Activated CD4-positive, alpha-beta T cell treated with anti-CD3 and anti-CD28 coated beads, Interleukin-2, amount 10 ng/mL, durations not matched to agents 24 days and 14 days (primary cell): Measurements from ENCODE around the gene AKAP1. TPM values are rescaled to one million over a fixed set of nuclear protein-coding genes. Genes with fewer than 3 reads are reported as not detected.
A peak's percentile ranks its signal among the peaks of the same experiment; 100 is the strongest.

ENCODE experiments used
- DNase-seq: peaks from one replicate; pipeline ENCODE4 v3.0.0; 2022
- H3K27ac Mint-ChIP-seq: one replicate; pipeline ENCODE4 v1.8.0; 2022; ENCODE audit warnings: mild to moderate bottlenecking, mixed read lengths
- H3K27me3 Mint-ChIP-seq: one replicate; pipeline ENCODE4 v1.8.0; 2022; ENCODE audit warnings: mixed read lengths
- H3K36me3 Mint-ChIP-seq: one replicate; pipeline ENCODE4 v1.8.0; 2022; ENCODE audit warnings: low read depth, mild to moderate bottlenecking, mixed read lengths
- H3K4me1 Mint-ChIP-seq: one replicate; pipeline ENCODE4 v1.8.0; 2021; ENCODE audit warnings: mixed read lengths
- H3K4me3 Mint-ChIP-seq: one replicate; pipeline ENCODE4 v1.8.0; 2022; ENCODE audit warnings: mild to moderate bottlenecking, moderate library complexity, mixed read lengths
- H3K9me3 Mint-ChIP-seq: one replicate; pipeline ENCODE4 v1.8.0; 2021; ENCODE audit warnings: mixed read lengths
- intact Hi-C: fragments of 100-400 bp; cut with micrococcal nuclease; formaldehyde crosslinking; loops from one replicate; pipeline ENCODE4 v1.15.1; 2023
- total RNA-seq: library from RNA; stranded (reverse); gene quantifications from 2 replicates; pipeline ENCODE4 v1.2.3, GENCODE V29; 2022

AKAP1 gene
- total RNA-seq, 1 donor from 2014 or later = 54.6 TPM

- Mint-ChIP-seq H3K36me3 (no peaks in the 10 kb centered on the region), H3K4me3 (no peak overlapping the region), H3K27ac (no peak overlapping the region), H3K4me1 (no peaks in the 10 kb centered on the region), H3K9me3 (no peaks in the 10 kb centered on the region), H3K27me3 (peaks cover 20% of the 10 kb centered on the region)
- no peak for DNase-seq
- intact Hi-C loops = no loop called here
These were observed 22.2 kb upstream of the AKAP1 start for GRCh38 chr17:57062865-57063264.

- DNase-seq = no peak
- Mint-ChIP-seq H3K9me3 (no peaks in the 10 kb centered on the region), H3K4me3 (no peak overlapping the region), H3K4me1 (no peaks in the 10 kb centered on the region), H3K27me3 (peaks cover 23% of the 10 kb centered on the region), H3K36me3 (no peaks in the 10 kb centered on the region), H3K27ac (no peak overlapping the region)
- intact Hi-C loops = no loop called here
These were observed 17.9 kb upstream of the AKAP1 start for GRCh38 chr17:57067162-57067561.

DNA sequence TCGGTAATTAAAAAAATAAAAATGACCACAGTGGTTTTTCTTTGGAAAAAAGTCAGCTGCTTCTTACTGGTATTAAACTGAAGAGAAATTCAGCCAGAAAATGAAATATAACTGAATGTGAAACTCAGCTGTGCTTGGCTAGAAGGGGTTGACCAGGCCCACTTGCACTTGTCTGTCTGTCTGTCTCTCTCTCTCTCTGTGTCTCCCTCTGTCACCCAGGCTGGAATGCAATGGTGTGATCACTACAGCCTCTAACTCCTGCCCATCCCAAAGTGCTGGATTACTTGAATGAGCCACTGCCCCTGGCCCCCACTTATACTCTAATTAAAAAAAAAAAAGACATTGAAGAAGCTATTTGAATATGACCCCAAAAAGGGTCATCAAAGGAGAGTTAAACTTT is 17.3 kb upstream of the AKAP1 start:
- no peak for DNase-seq
- no peaks in the 10 kb centered on the region for H3K36me3 Mint-ChIP-seq
- no peaks in the 10 kb centered on the region for H3K9me3 Mint-ChIP-seq
- peaks cover 27% of the 10 kb centered on the region for H3K27me3 Mint-ChIP-seq
- no peak overlapping the region for H3K4me3 Mint-ChIP-seq
- intact Hi-C loops = no loop called here
- no peak overlapping the region for H3K27ac Mint-ChIP-seq
- no peaks in the 10 kb centered on the region for H3K4me1 Mint-ChIP-seq

DNA sequence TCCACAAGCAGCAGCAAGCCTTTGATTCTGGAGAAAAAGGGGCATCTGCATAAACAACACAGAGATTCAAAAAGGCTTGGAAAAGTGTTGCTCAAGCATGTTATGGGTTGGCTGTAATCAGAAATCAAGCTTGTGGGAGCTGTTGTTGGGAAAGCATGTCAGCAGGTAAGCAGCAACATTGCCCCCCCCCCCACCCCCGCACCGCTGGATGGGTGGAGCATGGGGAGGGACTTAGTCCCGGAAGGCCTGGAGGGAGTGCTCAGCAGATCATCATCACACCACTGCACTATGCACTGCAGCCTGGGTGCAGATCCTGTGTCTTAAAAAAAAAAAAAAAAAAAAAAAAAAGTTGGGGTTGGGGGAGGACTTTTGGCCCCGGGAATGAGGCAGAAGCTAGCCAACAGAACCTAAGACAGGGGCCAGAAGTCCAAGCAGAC is 16.8 kb upstream of the AKAP1 start:
- no peak overlapping the region for H3K4me3 Mint-ChIP-seq
- peaks cover 24% of the 10 kb centered on the region for H3K27me3 Mint-ChIP-seq
- H3K27ac Mint-ChIP-seq = no peak overlapping the region
- no peaks in the 10 kb centered on the region for H3K4me1 Mint-ChIP-seq
- no peaks in the 10 kb centered on the region for H3K9me3 Mint-ChIP-seq
- no peak for DNase-seq
- intact Hi-C loops = no loop called here
- H3K36me3 Mint-ChIP-seq = no peaks in the 10 kb centered on the region

DNA sequence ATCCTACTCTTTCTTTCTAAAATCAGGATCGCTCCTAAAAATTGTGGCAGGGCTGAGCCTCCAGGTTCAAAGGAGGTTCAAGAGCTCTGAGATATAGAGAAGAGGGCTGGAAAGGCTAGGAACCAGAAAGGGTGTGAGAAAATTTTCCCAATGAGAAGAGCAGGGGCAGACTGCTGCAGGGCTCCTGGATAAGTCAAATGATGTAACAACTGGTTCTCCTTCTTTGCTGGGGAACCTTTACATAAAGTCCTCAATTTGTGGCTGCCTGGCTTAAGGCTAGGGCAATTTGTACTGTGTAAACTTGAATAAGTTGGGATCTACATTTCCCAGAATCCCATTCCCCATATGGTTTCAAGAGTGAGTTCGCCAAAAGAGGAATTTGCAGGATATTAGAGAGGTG is 16.3 kb upstream of the AKAP1 start:
- H3K4me1 Mint-ChIP-seq = no peaks in the 10 kb centered on the region
- no peaks in the 10 kb centered on the region for H3K9me3 Mint-ChIP-seq
- peaks cover 24% of the 10 kb centered on the region for H3K27me3 Mint-ChIP-seq
- no peaks in the 10 kb centered on the region for H3K36me3 Mint-ChIP-seq
- no peak overlapping the region for H3K4me3 Mint-ChIP-seq
- DNase-seq = no peak
- intact Hi-C loops = no loop called here
- no peak overlapping the region for H3K27ac Mint-ChIP-seq

- no peaks in the 10 kb centered on the region for H3K36me3 Mint-ChIP-seq
- intact Hi-C loops = no loop called here
These were observed 12.8 kb upstream of the AKAP1 start for GRCh38 chr17:57071991-57072944.

DNA sequence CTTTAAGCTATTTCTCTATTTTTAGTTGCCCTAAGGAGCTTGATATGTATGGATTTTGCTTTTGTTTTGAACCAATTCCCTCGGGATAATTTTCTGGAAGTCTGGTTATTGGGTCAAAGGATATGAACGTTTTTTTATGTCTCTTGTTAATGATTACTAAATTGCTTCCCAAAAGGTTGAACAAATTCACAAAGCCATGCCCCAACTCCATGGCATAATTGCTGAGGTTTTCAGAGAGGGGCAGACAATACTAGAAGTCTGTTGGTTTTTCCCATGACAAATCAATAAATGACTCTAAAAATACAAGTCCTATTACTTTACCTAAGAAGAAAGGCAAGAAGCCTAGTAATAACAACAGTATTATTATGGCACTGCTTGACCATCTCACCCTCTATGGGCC is 11.4 kb upstream of the AKAP1 start:
- Mint-ChIP-seq H3K27ac (no peak overlapping the region), H3K4me3 (no peak overlapping the region), H3K4me1 (no peaks in the 10 kb centered on the region), H3K36me3 (no peaks in the 10 kb centered on the region), H3K9me3 (no peaks in the 10 kb centered on the region), H3K27me3 (peaks cover 32% of the 10 kb centered on the region)
- intact Hi-C loops = no loop called here
- no peak for DNase-seq

More at GRCh38 chr17:57071991-57072944, 12.8 kb upstream of the AKAP1 start:
- H3K27ac Mint-ChIP-seq = no peak overlapping the region
- no peak overlapping the region for H3K4me3 Mint-ChIP-seq
- DNase-seq = no peak
- no peaks in the 10 kb centered on the region for H3K4me1 Mint-ChIP-seq
- no peaks in the 10 kb centered on the region for H3K9me3 Mint-ChIP-seq
- H3K27me3 Mint-ChIP-seq = peaks cover 32% of the 10 kb centered on the region

DNA sequence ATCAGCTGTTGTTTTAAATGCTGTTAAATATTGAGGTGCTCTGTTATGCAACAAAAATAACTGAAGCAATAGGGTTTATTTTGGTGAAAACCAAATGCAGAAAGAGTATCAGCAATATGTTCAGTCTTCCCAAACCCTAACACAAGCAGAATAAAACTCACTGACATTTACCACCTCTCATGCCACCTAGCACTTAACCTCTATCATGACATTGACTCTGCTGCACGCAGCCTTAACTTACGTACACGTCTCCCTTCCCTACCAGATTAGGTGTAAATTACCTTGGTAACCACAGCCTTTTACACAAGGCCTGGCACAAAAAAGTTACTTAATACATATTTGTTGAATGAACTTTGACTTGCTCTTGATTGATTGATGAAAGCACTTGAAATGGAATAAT is 9.9 kb upstream of the AKAP1 start:
- Mint-ChIP-seq H3K9me3 (no peaks in the 10 kb centered on the region), H3K27me3 (peaks cover 32% of the 10 kb centered on the region), H3K36me3 (no peaks in the 10 kb centered on the region), H3K4me3 (no peak overlapping the region), H3K4me1 (no peaks in the 10 kb centered on the region), H3K27ac (no peak overlapping the region)
- intact Hi-C loops = no loop called here
- no peak for DNase-seq

DNA sequence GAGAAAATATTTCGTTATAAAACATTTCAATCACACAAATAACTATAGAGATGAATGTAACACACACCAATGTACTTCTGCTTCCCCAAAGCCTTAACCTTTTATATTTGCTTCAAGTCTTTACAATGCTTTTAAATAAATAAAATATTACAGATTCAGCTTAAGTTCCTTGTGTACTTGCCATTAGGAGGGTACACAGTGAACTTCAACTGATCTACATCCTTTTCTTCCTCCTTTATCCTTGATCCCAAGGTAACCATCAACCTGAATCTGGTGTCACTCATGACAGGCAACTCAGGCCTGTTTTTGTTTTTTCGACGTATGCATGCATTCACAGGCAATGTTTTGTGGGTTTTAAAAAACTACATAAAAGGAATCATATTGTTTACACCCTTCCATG is 9.3 kb upstream of the AKAP1 start:
- Mint-ChIP-seq H3K27me3 (peaks cover 36% of the 10 kb centered on the region), H3K36me3 (no peaks in the 10 kb centered on the region), H3K4me1 (peaks cover 2% of the 10 kb centered on the region), H3K27ac (no peak overlapping the region), H3K4me3 (no peak overlapping the region), H3K9me3 (no peaks in the 10 kb centered on the region)
- intact Hi-C loops = no loop called here
- DNase-seq = no peak

- peaks cover 39% of the 10 kb centered on the region for H3K27me3 Mint-ChIP-seq
- H3K4me3 Mint-ChIP-seq = no peak overlapping the region
- DNase-seq = no peak
- H3K9me3 Mint-ChIP-seq = no peaks in the 10 kb centered on the region
- intact Hi-C loops = no loop called here
- peaks cover 4% of the 10 kb centered on the region for H3K4me1 Mint-ChIP-seq
- no peak overlapping the region for H3K27ac Mint-ChIP-seq
- no peaks in the 10 kb centered on the region for H3K36me3 Mint-ChIP-seq
These were observed 8.0 kb upstream of the AKAP1 start for GRCh38 chr17:57077000-57077399.

GRCh38 chr17:57078274-57078673 is 6.8 kb upstream of the AKAP1 start:
- Mint-ChIP-seq H3K4me1 (peaks cover 11% of the 10 kb centered on the region), H3K36me3 (no peaks in the 10 kb centered on the region)
- intact Hi-C loops = no loop called here

DNA sequence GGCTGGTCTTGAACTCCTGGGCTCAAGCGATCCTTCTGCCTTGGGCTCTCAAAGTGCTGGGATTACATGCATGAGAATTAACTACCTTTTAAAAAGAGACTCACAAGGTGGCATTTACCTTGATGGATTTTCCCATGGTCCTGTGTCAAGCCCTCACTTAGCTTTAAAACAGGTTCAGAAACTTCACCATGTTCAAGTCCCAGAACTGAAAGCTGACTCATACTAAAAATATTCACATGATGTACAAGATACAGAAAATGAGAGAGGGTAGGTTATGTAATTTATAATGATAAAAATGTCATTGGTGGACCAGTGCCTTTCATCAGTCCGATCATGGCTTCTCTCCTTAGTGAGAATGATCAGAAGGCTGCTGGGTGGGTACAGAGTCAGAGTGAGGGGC is 4.3 kb upstream of the AKAP1 start:
- Mint-ChIP-seq H3K4me1 (peaks cover 21% of the 10 kb centered on the region), H3K9me3 (no peaks in the 10 kb centered on the region), H3K27me3 (peaks cover 21% of the 10 kb centered on the region), H3K36me3 (no peaks in the 10 kb centered on the region), H3K27ac (no peak overlapping the region), H3K4me3 (no peak overlapping the region)
- intact Hi-C loops = no loop called here
- DNase-seq = no peak

More at GRCh38 chr17:57078274-57078673, 6.8 kb upstream of the AKAP1 start:
- no peak for DNase-seq
- Mint-ChIP-seq H3K9me3 (no peaks in the 10 kb centered on the region), H3K27ac (no peak overlapping the region), H3K4me3 (no peak overlapping the region), H3K27me3 (peaks cover 33% of the 10 kb centered on the region)

- no peak overlapping the region for H3K27ac Mint-ChIP-seq
- intact Hi-C loops = no loop called here
- H3K4me3 Mint-ChIP-seq = no peak overlapping the region
- H3K9me3 Mint-ChIP-seq = no peaks in the 10 kb centered on the region
- DNase-seq = no peak
- peaks cover 10% of the 10 kb centered on the region for H3K27me3 Mint-ChIP-seq
- peaks cover 34% of the 10 kb centered on the region for H3K4me1 Mint-ChIP-seq
- peaks cover 5% of the 10 kb centered on the region for H3K36me3 Mint-ChIP-seq
These were observed 2.6 kb upstream of the AKAP1 start for GRCh38 chr17:57082441-57082840.

- H3K27ac Mint-ChIP-seq = peak overlapping the region; percentile 92
- peaks cover 13% of the 10 kb centered on the region for H3K36me3 Mint-ChIP-seq
- H3K4me3 Mint-ChIP-seq = peak overlapping the region; percentile 93
- DNase-seq = no peak
- intact Hi-C loops = loop anchor here (2.0 kb wide), 3 partner anchors 38 to 998 kb away; partner anchors contain the start of genes DYNLL2 and SRSF1
- no peaks in the 10 kb centered on the region for H3K9me3 Mint-ChIP-seq
- peaks cover 45% of the 10 kb centered on the region for H3K4me1 Mint-ChIP-seq
- H3K27me3 Mint-ChIP-seq = peaks cover 10% of the 10 kb centered on the region
These were observed 665 bp upstream of the AKAP1 start for GRCh38 chr17:57084361-57084801.
